NCI-H1105 (cell line): ENCODE results near the gene QKI.
"Not testable (repeated sequence)": the region's sequence is repeated elsewhere in the genome, so short reads cannot be mapped to it uniquely, and the experiment has no call there.

Experiments used
- DNase-seq: peaks from one replicate; lab custom pipeline; 2025; lab: John Stamatoyannopoulos, UW

Gene QKI

GRCh38 chr6:163579880-163580295 lies 165.4 kb downstream of the QKI start:
- no peak for DNase-seq

- no peak for DNase-seq
Observed at GRCh38 chr6:163580311-163581030, 166.0 kb downstream of the QKI start.

- DNase-seq: no peak
Observed at GRCh38 chr6:163583558-163583957, 169.0 kb downstream of the QKI start.

GRCh38 chr6:163585932-163586437 lies 171.5 kb downstream of the QKI start:
- DNase-seq: no peak

GRCh38 chr6:163586888-163587287 lies 172.4 kb downstream of the QKI start:
- DNase-seq: no peak

- no peak for DNase-seq
Observed at GRCh38 chr6:163588220-163588919, 173.9 kb downstream of the QKI start.

- DNase-seq: no peak
Observed at GRCh38 chr6:163589387-163589786, 174.9 kb downstream of the QKI start.

- DNase-seq: not testable (repeated sequence)
Observed at GRCh38 chr6:163590132-163590531, 175.6 kb downstream of the QKI start.

GRCh38 chr6:163592872-163593271 lies 178.4 kb downstream of the QKI start:
- DNase-seq: no peak

- no peak for DNase-seq
Observed at GRCh38 chr6:163596174-163596573, 181.7 kb downstream of the QKI start.

- no peak for DNase-seq
Observed at GRCh38 chr6:163599136-163599535, 184.6 kb downstream of the QKI start.

- no peak for DNase-seq
Observed at GRCh38 chr6:163599684-163600083, 185.2 kb downstream of the QKI start.

- DNase-seq: no peak
Observed at GRCh38 chr6:163600331-163600730, 185.8 kb downstream of the QKI start.

GRCh38 chr6:163600781-163601180 lies 186.3 kb downstream of the QKI start:
- no peak for DNase-seq

GRCh38 chr6:163602851-163603250 lies 188.3 kb downstream of the QKI start:
- DNase-seq: no peak

GRCh38 chr6:163603395-163603794 lies 188.9 kb downstream of the QKI start:
- DNase-seq: no peak

GRCh38 chr6:163605385-163606097 lies 191.0 kb downstream of the QKI start:
- DNase-seq: no peak

- DNase-seq: no peak
Observed at GRCh38 chr6:163607792-163608191, 193.3 kb downstream of the QKI start.

GRCh38 chr6:163608204-163608644 lies 193.7 kb downstream of the QKI start:
- DNase-seq: no peak

GRCh38 chr6:163612200-163612599 lies 197.7 kb downstream of the QKI start:
- no peak for DNase-seq

- DNase-seq: no peak
Observed at GRCh38 chr6:163613025-163613424, 198.5 kb downstream of the QKI start.

- no peak for DNase-seq
Observed at GRCh38 chr6:163613668-163614067, 199.2 kb downstream of the QKI start.

- DNase-seq: no peak
Observed at GRCh38 chr6:163616452-163616851, 201.9 kb downstream of the QKI start.
